Gastrocnemius medialis (tissue), 4 donors: Measurements from ENCODE around the gene PCNX2.

Experiments used
- CTCF ChIP-seq, 5 experiments: fragments of 450-650 bp in 3 of 5; fragments of 200-600 bp in 2 of 5; sonication (generic) in 2 of 5; IDR thresholded peaks in 4 of 5; conservative IDR thresholded peaks in 1 of 5; 1 replicate in 4 of 5; 2 replicates in 1 of 5; pipeline ENCODE4 v1.5.1; 2016 to 2019; ENCODE audit warnings: antibody characterized with exemption in 5 of 5, mild to moderate bottlenecking in 3 of 5, moderate library complexity in 3 of 5
- POLR2A ChIP-seq, 2 donors: fragments of 450-650 bp; IDR thresholded peaks; one replicate each; pipeline ENCODE4 v1.6.1; 2017; ENCODE audit warnings: antibody characterized with exemption in 2 of 2, mild to moderate bottlenecking in 2 of 2, moderate library complexity in 2 of 2

- TF ChIP-seq CTCF (IDR thresholded peaks at IDR 0.05 in 4 of 5, conservative IDR thresholded peaks at IDR 0.05 in 1 of 5), result no peak
- no peak for TF ChIP-seq POLR2A (IDR thresholded peaks at IDR 0.05)
These were observed 5.0 kb downstream of the PCNX2 start for GRCh38 chr1:233290396-233291034.
